ENCODE measurements around the gene SNRPD2. TPM values are rescaled to one million over a fixed set of nuclear protein-coding genes. Genes with fewer than 3 reads are reported as not detected.
A peak's percentile ranks its signal among the peaks of the same experiment; 100 is the strongest.

The SNRPD2 gene
- total RNA-seq, 3 donors from 2014 or later: 175 to 238 (median 191) TPM

- no peaks in the 10 kb centered on the region for H3K27me3 ChIP-seq
Observed at GRCh38 chr19:45655073-45655472, 36.7 kb downstream of the SNRPD2 start.

GRCh38 chr19:45653634-45654033 is 38.1 kb downstream of the SNRPD2 start:
- no peaks in the 10 kb centered on the region for H3K4me1 ChIP-seq
- intact Hi-C loops (cut with DNase I; ENCODE audit: low total_unique reads): no loop called here
- no peak overlapping the region for H3K4me3 ChIP-seq
- no peaks in the 10 kb centered on the region for H3K36me3 ChIP-seq
- no peaks in the 10 kb centered on the region for H3K9me3 ChIP-seq
- H3K27ac ChIP-seq: no peak overlapping the region
- TF ChIP-seq POLR2A (IDR thresholded peaks at IDR 0.05) (no peak), CTCF (IDR thresholded peaks at IDR 0.05) (no peak), POLR2AphosphoS5 (IDR thresholded peaks at IDR 0.05) (no peak)
- no peak for DNase-seq (ENCODE audit: low spot score in 2 of 2)
- no peaks in the 10 kb centered on the region for H3K27me3 ChIP-seq

More at GRCh38 chr19:45655073-45655472, 36.7 kb downstream of the SNRPD2 start:
- Histone ChIP-seq H3K4me3 (no peak overlapping the region), H3K9me3 (no peaks in the 10 kb centered on the region), H3K27ac (no peak overlapping the region), H3K4me1 (no peaks in the 10 kb centered on the region), H3K36me3 (no peaks in the 10 kb centered on the region)
- no peak for DNase-seq (ENCODE audit: low spot score in 2 of 2)
- TF ChIP-seq CTCF (IDR thresholded peaks at IDR 0.05) (no peak), POLR2AphosphoS5 (IDR thresholded peaks at IDR 0.05) (no peak), POLR2A (IDR thresholded peaks at IDR 0.05) (no peak)
- intact Hi-C loops (cut with DNase I; ENCODE audit: low total_unique reads): no loop called here

- H3K4me1 ChIP-seq: no peaks in the 10 kb centered on the region
- no peaks in the 10 kb centered on the region for H3K9me3 ChIP-seq
- no peak overlapping the region for H3K27ac ChIP-seq
- TF ChIP-seq POLR2A (IDR thresholded peaks at IDR 0.05): no peak
- no peak for TF ChIP-seq POLR2AphosphoS5 (IDR thresholded peaks at IDR 0.05)
- TF ChIP-seq CTCF (IDR thresholded peaks at IDR 0.05): no peak
- H3K36me3 ChIP-seq: no peaks in the 10 kb centered on the region
- intact Hi-C loops (cut with DNase I; ENCODE audit: low total_unique reads): no loop called here
- H3K27me3 ChIP-seq: no peaks in the 10 kb centered on the region
- no peak for DNase-seq (ENCODE audit: low spot score in 2 of 2)
- H3K4me3 ChIP-seq: no peak overlapping the region
Observed at GRCh38 chr19:45650722-45651121, 41.0 kb downstream of the SNRPD2 start.

GRCh38 chr19:45646345-45646698 is 45.4 kb downstream of the SNRPD2 start:
- DNase-seq (ENCODE audit: low spot score in 2 of 2): no peak
- intact Hi-C loops (cut with DNase I; ENCODE audit: low total_unique reads): no loop called here
- TF ChIP-seq CTCF (IDR thresholded peaks at IDR 0.05) (no peak), POLR2A (IDR thresholded peaks at IDR 0.05) (no peak), POLR2AphosphoS5 (IDR thresholded peaks at IDR 0.05) (no peak)
- no peaks in the 10 kb centered on the region for H3K36me3 ChIP-seq
- no peak overlapping the region for H3K27ac ChIP-seq
- H3K4me3 ChIP-seq: peak overlapping the region in 2 of 3 donors; percentile 47 to 61
- no peaks in the 10 kb centered on the region for H3K9me3 ChIP-seq
- H3K4me1 ChIP-seq: peaks cover 0 to 9% of the 10 kb centered on the region in 2 donors
- H3K27me3 ChIP-seq: no peaks in the 10 kb centered on the region

GRCh38 chr19:45645631-45646344 is 46.0 kb downstream of the SNRPD2 start:
- Histone ChIP-seq H3K9me3 (no peaks in the 10 kb centered on the region), H3K4me1 (peaks cover 0 to 9% of the 10 kb centered on the region in 2 donors), H3K27me3 (no peaks in the 10 kb centered on the region), H3K36me3 (no peaks in the 10 kb centered on the region), H3K27ac (peak overlapping the region; percentile 20 to 29), H3K4me3 (peak overlapping the region; percentile 22 to 61 (median 47))
- intact Hi-C loops (cut with DNase I; ENCODE audit: low total_unique reads): no loop called here
- no peak for TF ChIP-seq POLR2A (IDR thresholded peaks at IDR 0.05)
- no peak for TF ChIP-seq POLR2AphosphoS5 (IDR thresholded peaks at IDR 0.05)
- no peak for TF ChIP-seq CTCF (IDR thresholded peaks at IDR 0.05)
- DNase-seq (ENCODE audit: low spot score in 2 of 2): peak; percentile 62 to 66

Data from breast epithelium (tissue), 4 donors.